VCaP (cell line): Measurements from ENCODE around the gene SMIM17.

ENCODE experiments used
- H3K27ac ChIP-seq: fragments of 450-650 bp; 2 replicates; pipeline ENCODE4 v1.5.1; 2017
- TF ChIP-seq, protein P1 (sequence below): fragments of 450-650 bp; conservative IDR thresholded peaks from 2 replicates; pipeline ENCODE4 v1.5.1; 2017; ENCODE audit warnings: mild to moderate bottlenecking, moderate library complexity

Gene SMIM17

DNA sequence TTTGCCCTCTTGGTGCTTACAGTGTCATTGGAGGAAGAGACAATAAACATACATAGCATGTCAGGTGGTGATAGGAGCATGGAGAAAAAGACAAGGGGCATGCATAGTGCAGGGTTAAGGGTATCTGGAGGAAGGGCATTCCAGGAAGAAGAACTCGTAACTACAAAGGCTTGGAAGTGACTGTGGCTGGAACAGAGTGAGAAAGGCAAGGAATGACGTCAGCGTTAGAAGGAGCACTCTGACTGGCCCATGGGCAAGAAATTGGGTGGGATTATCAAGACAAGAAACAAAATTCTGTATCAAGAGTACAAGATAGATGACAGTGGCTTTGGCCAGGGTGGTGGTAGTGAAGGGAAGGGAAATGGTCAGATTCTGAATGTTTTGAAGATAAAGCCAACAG lies 11.2 kb downstream of the SMIM17 start:
- H3K27ac ChIP-seq: no peak overlapping the region
- TF ChIP-seq, protein P1, sequence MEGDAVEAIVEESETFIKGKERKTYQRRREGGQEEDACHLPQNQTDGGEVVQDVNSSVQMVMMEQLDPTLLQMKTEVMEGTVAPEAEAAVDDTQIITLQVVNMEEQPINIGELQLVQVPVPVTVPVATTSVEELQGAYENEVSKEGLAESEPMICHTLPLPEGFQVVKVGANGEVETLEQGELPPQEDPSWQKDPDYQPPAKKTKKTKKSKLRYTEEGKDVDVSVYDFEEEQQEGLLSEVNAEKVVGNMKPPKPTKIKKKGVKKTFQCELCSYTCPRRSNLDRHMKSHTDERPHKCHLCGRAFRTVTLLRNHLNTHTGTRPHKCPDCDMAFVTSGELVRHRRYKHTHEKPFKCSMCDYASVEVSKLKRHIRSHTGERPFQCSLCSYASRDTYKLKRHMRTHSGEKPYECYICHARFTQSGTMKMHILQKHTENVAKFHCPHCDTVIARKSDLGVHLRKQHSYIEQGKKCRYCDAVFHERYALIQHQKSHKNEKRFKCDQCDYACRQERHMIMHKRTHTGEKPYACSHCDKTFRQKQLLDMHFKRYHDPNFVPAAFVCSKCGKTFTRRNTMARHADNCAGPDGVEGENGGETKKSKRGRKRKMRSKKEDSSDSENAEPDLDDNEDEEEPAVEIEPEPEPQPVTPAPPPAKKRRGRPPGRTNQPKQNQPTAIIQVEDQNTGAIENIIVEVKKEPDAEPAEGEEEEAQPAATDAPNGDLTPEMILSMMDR: no peak

DNA sequence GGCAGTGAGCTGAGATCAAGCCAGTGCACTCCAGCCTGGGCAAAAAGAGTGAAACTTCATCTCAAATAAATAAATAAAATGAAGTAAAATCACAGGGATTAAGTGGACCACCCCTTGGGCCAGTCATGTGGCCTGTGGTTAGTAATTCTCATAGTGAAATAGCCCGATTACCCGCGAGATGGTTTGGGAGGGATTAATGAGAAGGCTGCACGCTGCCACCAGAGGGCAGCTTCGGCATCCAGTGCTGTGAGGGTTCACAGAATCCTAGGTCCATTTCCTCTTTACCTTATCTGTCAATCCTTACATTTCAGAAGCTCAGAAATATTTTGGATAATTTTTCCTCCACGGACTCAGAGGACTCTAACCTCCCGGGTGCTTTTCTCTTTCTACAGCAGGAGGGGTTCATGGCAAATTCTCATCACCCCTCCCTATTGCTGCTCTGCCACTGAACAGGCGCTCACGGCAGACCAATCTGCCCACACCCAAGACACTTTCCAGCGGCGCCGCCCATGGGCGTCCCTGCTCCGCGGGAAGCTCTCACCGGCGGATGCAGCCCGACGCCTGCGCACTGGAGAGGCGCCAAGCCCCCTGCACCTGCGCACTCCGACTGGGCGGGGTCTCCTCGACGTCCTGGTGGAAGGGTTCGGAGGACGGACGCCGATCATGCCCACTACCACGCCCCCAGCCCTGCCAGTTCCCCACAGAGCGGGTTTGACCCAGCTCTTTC lies 17.6 kb downstream of the SMIM17 start:
- H3K27ac ChIP-seq: no peak overlapping the region
- TF ChIP-seq, protein P1: no peak

DNA sequence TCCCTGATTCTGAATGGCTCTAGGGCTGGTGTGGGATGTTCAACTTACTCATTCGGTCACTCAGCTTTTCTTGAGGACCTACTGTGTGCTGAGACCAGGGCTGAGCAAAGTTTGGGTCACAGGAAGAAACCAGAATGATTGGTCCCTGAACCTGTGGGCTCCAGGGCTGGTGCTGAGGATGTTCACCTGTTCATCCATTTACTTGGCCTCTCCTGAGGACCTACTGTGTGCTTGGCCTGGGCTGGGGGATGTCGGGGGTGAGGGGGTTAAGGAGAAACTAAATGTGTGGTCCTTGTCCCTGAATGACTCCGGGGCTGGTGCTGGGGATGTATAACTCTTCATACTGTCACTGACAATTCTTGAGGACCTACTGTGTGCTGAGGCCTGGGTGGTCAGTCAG lies 18.3 kb downstream of the SMIM17 start:
- TF ChIP-seq, protein P1: no peak

DNA sequence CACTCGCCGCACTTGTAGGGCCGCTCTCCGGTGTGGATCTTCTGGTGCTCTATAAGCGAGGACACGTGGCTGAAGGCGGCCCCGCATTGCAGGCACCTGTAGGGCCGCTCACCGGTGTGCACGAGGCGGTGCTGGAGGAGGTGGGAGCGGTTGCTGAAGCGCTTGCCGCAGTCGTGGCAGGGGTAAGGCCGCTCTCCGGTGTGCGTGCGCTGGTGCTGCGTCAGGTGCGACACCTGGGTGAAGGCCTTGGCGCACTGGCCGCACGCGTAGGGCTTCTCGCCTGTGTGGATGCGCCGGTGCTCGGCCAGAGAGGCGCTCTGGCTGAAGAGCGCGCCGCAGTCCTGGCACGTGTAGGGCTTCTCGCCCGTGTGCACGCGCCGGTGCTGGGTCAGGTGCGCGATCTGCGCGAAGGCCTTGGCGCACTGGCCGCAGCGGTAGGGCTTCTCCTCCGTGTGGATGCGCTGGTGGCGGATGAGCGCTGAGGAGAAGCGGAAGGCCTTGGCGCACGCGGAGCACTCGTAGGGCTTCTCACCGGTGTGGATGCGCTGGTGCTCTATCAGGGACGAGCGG lies 21.1 kb downstream of the SMIM17 start:
- TF ChIP-seq, protein P1: no peak
- H3K27ac ChIP-seq: no peak overlapping the region

More for the DNA sequence above, 18.3 kb downstream of the SMIM17 start:
- no peak overlapping the region for H3K27ac ChIP-seq

DNA sequence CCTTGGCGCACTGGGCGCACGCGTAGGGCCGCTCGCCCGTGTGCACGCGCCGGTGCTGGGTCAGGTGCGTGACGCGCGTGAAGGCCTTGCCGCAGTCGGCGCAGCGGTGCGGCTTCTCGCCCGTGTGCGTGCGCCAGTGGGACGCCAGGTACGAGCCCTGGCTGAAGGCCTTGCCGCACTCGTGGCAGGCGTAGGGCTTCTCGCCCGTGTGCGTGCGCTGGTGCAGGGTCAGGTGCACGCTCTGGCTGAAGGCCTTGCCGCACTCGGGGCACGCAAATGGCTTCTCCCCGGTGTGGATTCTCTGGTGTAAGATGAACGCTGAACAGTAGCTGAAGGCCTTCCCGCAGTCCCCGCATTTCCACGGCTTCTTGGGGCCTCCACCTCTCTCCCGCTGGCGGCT lies 21.6 kb downstream of the SMIM17 start:
- TF ChIP-seq, protein P1: no peak
- H3K27ac ChIP-seq: no peak overlapping the region

DNA sequence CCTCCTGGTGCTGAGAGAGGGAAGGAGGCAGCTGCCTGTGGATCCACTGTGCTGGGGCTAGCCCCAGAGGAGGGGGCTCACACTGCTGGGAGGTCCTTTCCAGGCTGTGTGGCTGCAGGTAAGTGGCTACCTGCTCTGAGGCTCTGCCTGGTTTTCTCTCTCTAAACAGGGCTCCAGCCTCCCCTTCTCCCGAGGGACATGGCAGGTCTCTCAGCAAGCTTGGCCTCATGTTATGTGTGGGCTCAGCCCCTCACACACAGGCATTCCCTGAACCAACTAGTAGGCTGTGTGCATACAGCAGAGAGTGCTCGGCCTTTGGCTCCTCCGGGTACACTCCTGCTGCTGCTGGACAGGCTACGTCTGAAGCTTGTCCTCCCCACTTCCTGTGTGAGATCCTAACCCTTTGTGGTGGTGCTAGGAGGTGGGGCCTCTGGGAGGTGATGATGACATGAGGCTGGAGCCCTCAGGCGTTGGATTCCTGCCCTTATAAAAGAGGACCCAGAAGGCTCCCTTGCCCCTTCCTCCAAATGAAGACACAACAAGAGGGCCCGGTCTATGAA lies 24.4 kb downstream of the SMIM17 start:
- TF ChIP-seq, protein P1: no peak
- no peak overlapping the region for H3K27ac ChIP-seq

DNA sequence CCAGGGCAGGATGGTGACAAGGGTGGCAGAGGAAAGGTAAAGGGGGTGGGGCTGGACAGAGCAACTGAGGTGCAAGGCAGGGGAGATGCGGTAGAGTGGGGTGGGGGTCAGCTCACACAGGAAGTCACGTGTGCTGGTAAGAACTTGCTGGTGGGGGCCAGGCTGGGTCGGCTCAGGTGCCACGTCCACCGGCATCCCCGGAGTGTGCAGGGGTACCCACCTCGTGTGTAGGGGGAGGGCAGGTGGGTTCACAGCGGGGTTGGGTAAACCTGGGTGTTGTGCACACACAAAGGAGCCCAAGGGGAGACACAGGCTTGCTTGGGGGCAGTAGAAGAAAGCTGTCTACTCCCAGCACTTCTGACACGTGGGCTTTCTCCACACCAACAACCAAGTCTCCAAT lies 25.7 kb downstream of the SMIM17 start:
- TF ChIP-seq, protein P1: no peak
- H3K27ac ChIP-seq: no peak overlapping the region
